Measurements from ENCODE around the gene TCAF1. TPM values are rescaled to one million over a fixed set of nuclear protein-coding genes. Genes with fewer than 3 reads are reported as not detected.

Gene TCAF1
- total RNA-seq = 25.6 and 31.2 TPM in 2 replicates

GRCh38 chr7:143901668-143902331 is at the start of gene TCAF1:
Gene TCAF1, minus strand, starts transcription at chr7:143902176. Its CDS starts 25,568 bp downstream, at chr7:143876608.

GRCh38 chr7:143934526-143935325 is 32.8 kb upstream of the TCAF1 start, which contains the start of gene OR2F2:
Gene OR2F2, plus strand, starts transcription at chr7:143935233. Its CDS starts 0 bp downstream, at chr7:143935233.

Other genes starting within 250 kb of the TCAF1 start
- gene CTAGE6, start 144.5 kb downstream of the TCAF1 start, total RNA-seq = not detected in 2 replicates
- gene OR2F2, start 33.1 kb upstream of the TCAF1 start, total RNA-seq = not detected in 2 replicates
- not detected in 2 replicates for gene OR2F1, start 52.7 kb upstream of the TCAF1 start, total RNA-seq
- not detected in 2 replicates for gene OR6B1, start 98.1 kb upstream of the TCAF1 start, total RNA-seq
- gene OR2A5, start 146.8 kb upstream of the TCAF1 start, total RNA-seq = not detected in 2 replicates
- not detected in 2 replicates for gene OR2A25, start 167.6 kb upstream of the TCAF1 start, total RNA-seq
- not detected in 2 replicates for gene OR2A12, start 184.1 kb upstream of the TCAF1 start, total RNA-seq
- gene OR2A2, start 207.4 kb upstream of the TCAF1 start, total RNA-seq = not detected in 2 replicates
- not detected in 2 replicates for gene OR2A14, start 221.0 kb upstream of the TCAF1 start, total RNA-seq

Data from hair follicular keratinocyte (primary cell).